Smooth muscle cell (in vitro differentiated cells): ENCODE results near the gene KLHL24. TPM values are rescaled to one million over a fixed set of nuclear protein-coding genes. Genes with fewer than 3 reads are reported as not detected.

Experiments
- DNase-seq: peaks from one replicate; lab custom pipeline; 2025; ENCODE audit not compliant: unreplicated experiment; lab: John Stamatoyannopoulos, UW
- H2AFZ ChIP-seq: fragments of 200-600 bp; sonication (generic); 2 replicates; pipeline ENCODE4 v1.6.0; 2016; ENCODE audit warnings: antibody characterized with exemption, low read depth, mild to moderate bottlenecking
- H3F3A ChIP-seq: fragments of 200-600 bp; sonication (generic); 2 replicates; pipeline ENCODE4 v1.6.0; 2017; ENCODE audit warnings: antibody characterized with exemption, low read depth
- H3K27ac ChIP-seq: fragments of 200-600 bp; sonication (generic); 2 replicates; pipeline ENCODE4 v1.5.1; 2016; ENCODE audit warnings: low read depth, mild to moderate bottlenecking
- H3K27me3 ChIP-seq: fragments of 200-600 bp; sonication (generic); 2 replicates; pipeline ENCODE4 v1.6.1; 2016; ENCODE audit warnings: low read depth, mild to moderate bottlenecking
- H3K36me3 ChIP-seq: fragments of 200-600 bp; sonication (generic); 2 replicates; pipeline ENCODE4 v1.5.1; 2016; ENCODE audit warnings: low read depth
- H3K4me1 ChIP-seq: fragments of 200-600 bp; sonication (generic); 2 replicates; pipeline ENCODE4 v1.5.1; 2016; ENCODE audit warnings: low read depth
- H3K4me2 ChIP-seq: fragments of 200-600 bp; sonication (generic); 2 replicates; pipeline ENCODE4 v1.6.0; 2016; ENCODE audit warnings: mild to moderate bottlenecking
- H3K4me3 ChIP-seq: fragments of 200-600 bp; sonication (generic); 2 replicates; pipeline ENCODE4 v1.5.1; 2016; ENCODE audit warnings: mild to moderate bottlenecking
- H3K79me2 ChIP-seq: fragments of 200-600 bp; sonication (generic); 2 replicates; pipeline ENCODE4 v1.6.0; 2016; ENCODE audit warnings: low read depth, mild to moderate bottlenecking
- H3K9ac ChIP-seq: fragments of 200-600 bp; sonication (generic); 2 replicates; pipeline ENCODE4 v1.6.0; 2016; ENCODE audit warnings: low read depth
- H3K9me3 ChIP-seq: fragments of 200-600 bp; sonication (generic); replicated peaks from 2 replicates; pipeline ENCODE4 v1.5.1; 2016; ENCODE audit warnings: low read depth
- H4K20me1 ChIP-seq: fragments of 200-600 bp; sonication (generic); 2 replicates; pipeline ENCODE4 v1.6.0; 2016; ENCODE audit warnings: low read depth
- CTCF ChIP-seq: fragments of 200-600 bp; sonication (generic); IDR thresholded peaks from 2 replicates; pipeline ENCODE4 v1.5.1; 2017; ENCODE audit warnings: borderline replicate concordance, mild to moderate bottlenecking, antibody characterized with exemption; ENCODE audit not compliant: insufficient read depth, poor library complexity, severe bottlenecking
- WGBS: methylation state at CpG from one replicate; pipeline ENCODE4 v1.1.7; 2016; ENCODE audit warnings: low lambda C conversion rate; 5-methylcytosine and 5-hydroxymethylcytosine counted together
- polyA plus RNA-seq: library from polyadenylated mRNA; unstranded; fragments of >200 nt; fragmentation: Nextera tagmentation; extraction: Ambion mirVana; gene quantifications from 2 replicates; pipeline ENCODE4 v1.2.1, GENCODE V29; 2016
- total RNA-seq: library from RNA; depleted of rRNA; stranded (reverse); fragments of >200 nt; gene quantifications from 2 replicates; pipeline ENCODE4 v1.2.3, GENCODE V29; 2014

Gene KLHL24
- total and polyA plus RNA-seq, 2 experiments from 2014 or later, result 11.0 to 71.5 TPM

GRCh38 chr3:183695569-183696364, 60.3 kb downstream of the KLHL24 start:
- no peaks in the 10 kb centered on the region for H3F3A ChIP-seq
- no peaks in the 10 kb centered on the region for H3K27me3 ChIP-seq
- H3K36me3 ChIP-seq, result no peaks in the 10 kb centered on the region
- no peaks in the 10 kb centered on the region for H3K9me3 ChIP-seq
- peaks cover 11% of the 10 kb centered on the region for H3K4me1 ChIP-seq
- 98% methylated on average over 7 of the region's 7 CpGs for WGBS
- H3K4me3 ChIP-seq, result no peak overlapping the region
- peaks cover 31% of the 10 kb centered on the region for H3K79me2 ChIP-seq
- H3K27ac ChIP-seq, result no peak overlapping the region
- DNase-seq, result no peak
- H3K4me2 ChIP-seq, result no peak overlapping the region
- no peak overlapping the region for H3K9ac ChIP-seq
- no peak overlapping the region for H2AFZ ChIP-seq
- no peak for TF ChIP-seq CTCF
- peaks cover 20% of the 10 kb centered on the region for H4K20me1 ChIP-seq

DNA sequence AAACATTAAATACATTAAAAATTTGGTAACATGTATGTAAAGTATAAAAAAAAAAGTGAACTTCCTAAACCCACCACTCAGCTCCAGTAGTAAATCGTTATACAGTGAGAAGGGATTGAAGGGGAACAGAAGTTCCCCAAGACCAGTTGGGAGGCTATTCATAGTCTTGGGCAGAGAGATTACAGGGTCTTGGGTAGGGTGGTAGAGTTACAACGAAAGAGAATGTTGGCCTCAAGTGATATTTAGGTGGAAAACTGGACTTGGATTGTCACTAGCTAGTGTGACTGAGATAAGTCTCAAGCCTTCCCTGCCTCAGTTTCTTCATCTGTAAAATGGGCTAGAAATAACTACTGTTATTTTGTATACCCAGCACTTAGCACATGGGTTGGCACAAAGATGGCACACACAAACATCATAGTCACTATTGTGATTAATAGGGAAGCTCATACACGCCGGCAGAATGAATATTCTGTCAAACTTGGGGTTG, 61.7 kb downstream of the KLHL24 start:
- no peak for DNase-seq
- TF ChIP-seq CTCF, result no peak
- no peak overlapping the region for H3K9ac ChIP-seq
- peak overlapping the region; percentile 44 for H2AFZ ChIP-seq
- H3K4me1 ChIP-seq, result peaks cover 11% of the 10 kb centered on the region
- H3K27ac ChIP-seq, result no peak overlapping the region
- H3K4me2 ChIP-seq, result peak overlapping the region; percentile 72
- no peaks in the 10 kb centered on the region for H3K9me3 ChIP-seq
- H4K20me1 ChIP-seq, result peaks cover 34% of the 10 kb centered on the region
- WGBS, result 43% methylated on average over 4 of the region's 4 CpGs
- H3K27me3 ChIP-seq, result no peaks in the 10 kb centered on the region
- H3K79me2 ChIP-seq, result peaks cover 45% of the 10 kb centered on the region
- H3F3A ChIP-seq, result no peaks in the 10 kb centered on the region
- peak overlapping the region; percentile 98 for H3K4me3 ChIP-seq
- no peaks in the 10 kb centered on the region for H3K36me3 ChIP-seq

GRCh38 chr3:183697610-183698317, 62.3 kb downstream of the KLHL24 start, which contains the start of gene YEATS2:
Gene YEATS2 (plus strand): TSS chr3:183697797. CDS start chr3:183715163, 17,366 bp downstream.
- TF ChIP-seq CTCF, result no peak
- peak within 1 kb of the TSS; percentile 58 for H3K27ac ChIP-seq
- H3K79me2 ChIP-seq, result peaks cover 51% of the 10 kb centered on the region
- H3K4me3 ChIP-seq, result peak within 1 kb of the TSS; percentile 98
- H3K36me3 ChIP-seq, result no peaks in the 10 kb centered on the region
- H4K20me1 ChIP-seq, result peaks cover 40% of the 10 kb centered on the region
- H3K9ac ChIP-seq, result peak within 1 kb of the TSS; percentile 83
- H3F3A ChIP-seq, result no peaks in the 10 kb centered on the region
- H3K4me1 ChIP-seq, result peaks cover 11% of the 10 kb centered on the region
- no peaks in the 10 kb centered on the region for H3K9me3 ChIP-seq
- peak within 1 kb of the TSS; percentile 96 for H2AFZ ChIP-seq
- WGBS, result 2% methylated on average over 35 of the region's 89 CpGs
- no peaks in the 10 kb centered on the region for H3K27me3 ChIP-seq
- DNase-seq, result peak; percentile 40
- H3K4me2 ChIP-seq, result peak within 1 kb of the TSS; percentile 92
